Progenitor cell of endocrine pancreas (in vitro differentiated cells): ENCODE results near the gene KRT38. TPM values are rescaled to one million over a fixed set of nuclear protein-coding genes. Genes with fewer than 3 reads are reported as not detected.
"Not testable (repeated sequence)": the region's sequence is repeated elsewhere in the genome, so short reads cannot be mapped to it uniquely, and the experiment has no call there.

Experiments
- DNase-seq: peaks from one replicate; pipeline ENCODE4 v3.0.0; 2021; ENCODE audit warnings: low spot score; ENCODE audit not compliant: unreplicated experiment
- H3K27ac Mint-ChIP-seq: 2 replicates; pipeline ENCODE4 v1.8.0; 2021; ENCODE audit warnings: mild to moderate bottlenecking, moderate library complexity, mixed read lengths
- H3K27me3 Mint-ChIP-seq: 2 replicates; pipeline ENCODE4 v1.8.0; 2021; ENCODE audit warnings: mixed read lengths
- H3K36me3 Mint-ChIP-seq: 2 replicates; pipeline ENCODE4 v1.8.0; 2022; ENCODE audit warnings: mixed read lengths; ENCODE audit not compliant: insufficient read depth
- H3K4me1 Mint-ChIP-seq: 2 replicates; pipeline ENCODE4 v1.8.0; 2021; ENCODE audit warnings: low read depth, mixed read lengths
- H3K4me3 Mint-ChIP-seq: 2 replicates; pipeline ENCODE4 v1.8.0; 2021; ENCODE audit warnings: low read depth, mild to moderate bottlenecking, moderate library complexity, mixed read lengths
- H3K9me3 Mint-ChIP-seq: 2 replicates; pipeline ENCODE4 v1.8.0; 2021; ENCODE audit warnings: low read depth, mixed read lengths
- total RNA-seq: library from RNA; stranded (reverse); gene quantifications from 2 replicates; pipeline ENCODE4 v1.2.1, GENCODE V29; 2021
- TF ChIP-seq, protein P1 (sequence below): fragments of 200-600 bp; sonication (generic); IDR thresholded peaks from one replicate; pipeline ENCODE4 v1.5.0; 2021; ENCODE audit warnings: antibody characterized with exemption, mild to moderate bottlenecking; ENCODE audit not compliant: unreplicated experiment

Gene KRT38
- total RNA-seq, 1 donor from 2014 or later = not detected

DNA sequence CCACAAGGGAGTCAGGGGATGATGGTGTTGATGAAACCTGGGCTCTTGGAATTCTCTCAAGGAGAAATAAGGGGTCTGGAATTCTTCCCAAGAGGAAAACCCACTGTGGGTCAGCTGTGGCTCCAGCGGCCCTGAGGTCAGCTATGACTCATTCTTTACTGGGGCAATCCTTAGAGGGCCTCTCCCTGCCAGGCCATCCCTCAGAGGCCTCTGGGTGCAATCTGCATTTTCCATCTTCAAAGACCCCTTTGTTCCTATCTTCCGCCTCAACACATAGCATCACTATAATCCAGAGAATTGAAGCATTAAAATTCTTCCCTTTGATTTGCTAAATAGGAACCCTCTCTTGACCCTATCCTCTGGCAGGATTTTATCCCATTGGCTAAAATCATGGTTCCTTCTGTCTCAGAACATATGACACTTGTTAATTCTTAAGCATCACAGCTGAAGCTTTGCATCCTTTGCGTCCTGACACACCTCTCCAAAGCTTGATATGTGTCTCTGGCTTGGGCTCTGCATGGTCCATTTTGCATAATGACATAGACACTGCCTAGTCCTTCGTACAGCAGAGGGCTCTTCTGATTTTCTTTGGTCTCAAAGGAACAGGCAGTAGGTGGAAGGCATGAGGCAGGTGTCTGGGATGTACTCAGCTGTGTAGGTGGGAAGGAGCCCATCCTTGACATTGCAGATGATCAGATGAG lies 12.0 kb downstream of the KRT38 start:
- no peak for DNase-seq
- no peaks in the 10 kb centered on the region for H3K36me3 Mint-ChIP-seq
- TF ChIP-seq, protein P1, sequence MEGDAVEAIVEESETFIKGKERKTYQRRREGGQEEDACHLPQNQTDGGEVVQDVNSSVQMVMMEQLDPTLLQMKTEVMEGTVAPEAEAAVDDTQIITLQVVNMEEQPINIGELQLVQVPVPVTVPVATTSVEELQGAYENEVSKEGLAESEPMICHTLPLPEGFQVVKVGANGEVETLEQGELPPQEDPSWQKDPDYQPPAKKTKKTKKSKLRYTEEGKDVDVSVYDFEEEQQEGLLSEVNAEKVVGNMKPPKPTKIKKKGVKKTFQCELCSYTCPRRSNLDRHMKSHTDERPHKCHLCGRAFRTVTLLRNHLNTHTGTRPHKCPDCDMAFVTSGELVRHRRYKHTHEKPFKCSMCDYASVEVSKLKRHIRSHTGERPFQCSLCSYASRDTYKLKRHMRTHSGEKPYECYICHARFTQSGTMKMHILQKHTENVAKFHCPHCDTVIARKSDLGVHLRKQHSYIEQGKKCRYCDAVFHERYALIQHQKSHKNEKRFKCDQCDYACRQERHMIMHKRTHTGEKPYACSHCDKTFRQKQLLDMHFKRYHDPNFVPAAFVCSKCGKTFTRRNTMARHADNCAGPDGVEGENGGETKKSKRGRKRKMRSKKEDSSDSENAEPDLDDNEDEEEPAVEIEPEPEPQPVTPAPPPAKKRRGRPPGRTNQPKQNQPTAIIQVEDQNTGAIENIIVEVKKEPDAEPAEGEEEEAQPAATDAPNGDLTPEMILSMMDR = no peak
- no peaks in the 10 kb centered on the region for H3K4me1 Mint-ChIP-seq
- H3K27me3 Mint-ChIP-seq = peaks cover 37% of the 10 kb centered on the region
- no peaks in the 10 kb centered on the region for H3K9me3 Mint-ChIP-seq
- H3K4me3 Mint-ChIP-seq = no peak overlapping the region
- no peak overlapping the region for H3K27ac Mint-ChIP-seq

DNA sequence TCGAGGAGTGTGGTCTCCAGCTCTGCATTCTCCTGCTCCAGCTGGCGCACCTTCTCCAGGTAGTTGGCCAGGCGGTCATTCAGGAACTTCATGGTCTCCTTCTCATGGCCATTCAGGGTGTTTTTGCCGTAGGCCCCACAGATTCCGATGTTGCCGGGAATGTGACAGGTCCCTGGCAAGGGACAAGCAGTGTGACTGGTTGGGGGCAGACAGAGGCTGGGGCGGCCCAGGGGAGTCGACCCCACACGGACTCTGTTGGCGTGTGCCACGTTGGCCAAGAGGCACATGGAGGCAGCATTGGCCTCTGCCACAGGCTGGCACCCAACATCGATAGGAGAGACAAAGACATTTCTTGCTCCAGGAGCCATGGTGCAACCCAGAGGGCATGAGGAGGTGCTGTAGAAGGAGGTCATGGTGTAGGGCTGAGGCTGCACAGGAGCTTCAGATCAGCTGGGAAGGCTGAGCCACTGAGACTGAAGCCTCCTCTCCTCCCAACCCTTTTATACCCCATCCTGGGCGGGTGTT lies 16.6 kb downstream of the KRT38 start, which contains the start of gene KRT37:
Gene KRT37 (minus strand): TSS at position 475 of the 525 bp plus-strand sequence. CDS start 62 bp downstream, at position 413.
- no peak for DNase-seq
- no peak within 1 kb of the TSS for H3K27ac Mint-ChIP-seq
- H3K36me3 Mint-ChIP-seq = no peaks in the 10 kb centered on the region

DNA sequence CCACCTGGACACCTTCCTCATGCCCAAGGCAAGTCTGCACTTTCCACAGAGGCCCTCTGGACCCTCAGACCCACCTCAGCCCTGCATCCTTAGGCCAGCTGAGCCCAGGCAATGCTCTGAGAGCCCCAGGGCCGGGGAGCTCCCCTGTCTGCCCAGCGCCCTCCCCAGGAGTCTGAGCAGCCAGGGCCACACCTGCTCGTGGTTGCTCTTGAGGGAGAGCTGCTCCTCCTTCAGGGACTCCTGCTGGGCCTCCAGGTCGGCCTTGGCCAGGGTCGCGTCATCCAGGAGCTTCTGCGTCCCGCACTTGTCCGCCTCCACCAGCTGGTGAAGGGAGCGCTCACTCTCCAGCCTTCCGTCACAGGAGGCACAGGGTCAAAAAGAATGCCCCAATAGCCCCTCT lies 18.2 kb downstream of the KRT38 start:
- not testable (repeated sequence) for DNase-seq, H3K9me3 Mint-ChIP-seq, H3K36me3 Mint-ChIP-seq, H3K4me1 Mint-ChIP-seq, H3K27ac Mint-ChIP-seq, H3K4me3 Mint-ChIP-seq
- H3K27me3 Mint-ChIP-seq = peaks cover 18% of the 10 kb centered on the region

More for the DNA sequence above, 16.6 kb downstream of the KRT38 start, which contains the start of gene KRT37:
- no peak within 1 kb of the TSS for H3K4me3 Mint-ChIP-seq
- H3K9me3 Mint-ChIP-seq = no peaks in the 10 kb centered on the region
- peaks cover 2% of the 10 kb centered on the region for H3K4me1 Mint-ChIP-seq
- peaks cover 27% of the 10 kb centered on the region for H3K27me3 Mint-ChIP-seq
- TF ChIP-seq, protein P1 = no peak

DNA sequence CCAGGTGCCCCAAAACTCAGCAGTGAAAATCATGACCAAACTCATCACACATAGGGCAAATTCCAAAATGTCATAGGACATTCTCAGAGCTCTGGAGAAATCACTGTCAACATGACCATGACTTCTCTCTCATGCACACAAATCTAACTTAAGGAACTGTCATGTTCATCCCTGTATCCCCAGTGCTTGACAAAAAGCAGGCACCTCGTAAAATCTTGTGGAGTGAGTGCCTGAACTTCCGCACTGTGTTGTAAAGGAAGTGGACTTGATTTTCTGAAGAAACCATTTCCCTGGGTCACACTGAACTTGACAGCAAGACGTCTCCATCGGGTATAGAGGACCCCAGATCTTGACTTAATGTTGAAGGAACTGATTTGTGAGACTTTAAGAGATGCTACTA lies 19.2 kb downstream of the KRT38 start:
- TF ChIP-seq, protein P1 = no peak
- Mint-ChIP-seq H3K4me3 (no peak overlapping the region), H3K27me3 (peaks cover 18% of the 10 kb centered on the region), H3K27ac (peak overlapping the region; percentile 18), H3K36me3 (no peaks in the 10 kb centered on the region), H3K9me3 (no peaks in the 10 kb centered on the region), H3K4me1 (peaks cover 13% of the 10 kb centered on the region)
- no peak for DNase-seq

DNA sequence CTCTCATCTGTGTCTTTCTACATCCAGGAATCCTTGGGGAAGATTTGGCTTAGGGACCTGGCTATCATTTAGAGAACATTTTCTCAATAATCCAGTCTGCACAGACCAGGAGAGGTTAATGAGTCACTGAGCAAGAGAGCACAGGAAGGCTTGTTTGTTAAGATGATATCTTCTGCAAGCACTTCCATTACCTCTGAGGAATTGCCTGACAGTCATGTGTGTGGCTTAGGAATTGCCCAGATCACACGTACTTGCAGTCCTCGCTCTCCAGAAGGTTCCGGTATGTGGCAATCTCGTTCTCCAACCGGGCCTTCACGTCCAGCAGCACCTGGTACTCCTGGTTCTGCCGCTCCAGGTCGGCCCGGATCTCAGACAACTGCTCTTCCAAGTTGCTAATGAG lies 19.7 kb downstream of the KRT38 start:
- Mint-ChIP-seq H3K4me3 (no peak overlapping the region), H3K27me3 (peaks cover 18% of the 10 kb centered on the region), H3K36me3 (no peaks in the 10 kb centered on the region), H3K4me1 (peaks cover 18% of the 10 kb centered on the region), H3K9me3 (no peaks in the 10 kb centered on the region), H3K27ac (peak overlapping the region; percentile 18)
- TF ChIP-seq, protein P1 = no peak
- DNase-seq = no peak

DNA sequence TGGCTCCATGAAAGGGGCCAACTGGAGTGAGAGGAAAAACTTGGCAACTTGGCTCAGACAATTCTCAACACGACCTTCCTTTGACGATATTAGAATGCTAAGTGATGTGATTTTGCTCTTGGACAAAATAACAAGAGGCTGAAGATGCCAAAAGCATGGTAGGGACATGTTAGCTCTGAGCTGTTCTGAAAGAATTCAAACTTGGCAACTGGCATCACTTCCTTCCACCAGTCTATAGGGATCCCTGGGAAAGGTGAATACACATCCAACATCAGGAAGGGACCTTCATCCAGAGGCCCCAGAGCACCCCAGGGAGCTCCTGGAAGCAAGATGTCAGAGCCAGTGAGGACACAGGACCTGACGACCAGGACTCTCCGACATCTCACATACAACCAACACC lies 20.6 kb downstream of the KRT38 start:
- Mint-ChIP-seq H3K4me1 (peaks cover 21% of the 10 kb centered on the region), H3K27ac (no peak overlapping the region), H3K27me3 (peaks cover 17% of the 10 kb centered on the region), H3K36me3 (no peaks in the 10 kb centered on the region), H3K4me3 (no peak overlapping the region), H3K9me3 (no peaks in the 10 kb centered on the region)
- no peak for DNase-seq
- TF ChIP-seq, protein P1 = no peak
